Tibial artery (tissue), 4 donors: Measurements from ENCODE around the gene STYXL1.
A peak's percentile ranks its signal among the peaks of the same experiment; 100 is the strongest.

Experiments
- DNase-seq, 2 donors: peaks; one replicate each; pipeline ENCODE4 v3.0.0-alpha.2; 2019
- H3K27ac ChIP-seq, 2 donors: fragments of 200-600 bp; sonication (generic) in 1 of 2; 1 replicate in 1 of 2; 2 replicates in 1 of 2; pipeline ENCODE4 v1.5.1; 2018 to 2019; ENCODE audit warnings: mild to moderate bottlenecking in 1 of 2
- H3K27me3 ChIP-seq, 2 donors: fragments of 200-600 bp; sonication (generic) in 1 of 2; one replicate each; pipeline versions ENCODE4 v1.5.1 to v1.6.0; 2016 to 2019
- H3K36me3 ChIP-seq, 3 donors: fragments of 200-600 bp; sonication (generic) in 2 of 3; one replicate each; pipeline ENCODE4 v1.5.1; 2016 to 2019; ENCODE audit warnings: mild to moderate bottlenecking in 2 of 3
- H3K4me1 ChIP-seq, 4 donors: fragments of 200-600 bp; sonication (generic) in 2 of 4; 1 replicate in 3 of 4; 2 replicates in 1 of 4; pipeline ENCODE4 v1.5.1; 2016 to 2019
- H3K4me3 ChIP-seq, 2 donors: fragments of 200-600 bp; sonication (generic) in 1 of 2; 1 replicate in 1 of 2; 2 replicates in 1 of 2; pipeline ENCODE4 v1.5.1; 2018 to 2019; ENCODE audit warnings: mild to moderate bottlenecking in 2 of 2
- H3K9me3 ChIP-seq, 3 donors: fragments of 200-600 bp; sonication (generic) in 1 of 3; one replicate each; pipeline ENCODE4 v1.5.1; 2016 to 2019
- CTCF ChIP-seq, 2 experiments: fragments of 200-600 bp in 1 of 2; fragments of 450-650 bp in 1 of 2; IDR thresholded peaks; one replicate each; pipeline ENCODE4 v1.5.1; 2017 to 2019; ENCODE audit warnings: antibody characterized with exemption in 2 of 2, mild to moderate bottlenecking in 1 of 2, moderate library complexity in 1 of 2
- intact Hi-C: fragments of 100-400 bp; cut with DNase I; formaldehyde crosslinking; loops from one replicate; pipeline ENCODE4 v1.15.0; 2023; ENCODE audit warnings: low total_unique reads

Gene STYXL1

DNA sequence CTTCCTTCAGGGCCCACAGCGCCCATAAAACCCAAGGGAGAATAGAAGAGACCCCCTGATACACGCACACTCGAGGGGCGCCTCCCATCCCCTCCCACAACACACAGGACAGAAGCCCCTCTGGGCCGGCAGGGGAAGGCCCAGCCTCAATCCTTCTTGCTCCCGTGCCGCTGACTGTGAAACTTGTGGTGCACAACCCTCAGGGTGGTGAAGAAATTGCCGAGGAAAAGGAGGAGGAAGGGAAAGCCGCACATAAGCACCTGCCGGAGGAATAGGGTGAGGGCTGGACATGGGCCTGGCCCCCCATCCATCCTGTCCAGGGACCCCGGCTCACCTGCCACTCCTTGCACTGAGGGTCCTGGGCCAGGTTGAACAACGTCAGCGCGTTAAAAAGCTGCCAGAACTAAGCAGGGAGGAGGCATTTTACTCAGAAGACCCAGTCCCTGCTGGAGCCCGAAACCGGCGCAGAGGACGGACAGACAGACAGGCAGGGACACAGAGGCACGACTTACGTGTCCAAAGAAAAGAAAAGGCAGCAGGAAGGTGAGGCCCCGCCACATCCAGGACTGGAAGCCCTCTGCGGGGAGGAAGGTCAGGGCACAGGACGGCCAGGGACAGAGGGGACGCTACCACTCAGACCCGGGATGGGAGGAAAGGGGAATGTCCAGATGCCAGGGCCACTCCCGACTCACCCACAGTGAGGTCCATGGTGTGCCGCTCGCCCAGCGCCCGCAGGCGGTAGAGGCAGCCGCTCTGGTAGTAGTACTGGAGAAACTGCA, 60.6 kb downstream of the STYXL1 start:
- peak in 1 of 2 donors; percentile 67 for DNase-seq
- intact Hi-C loops, result no loop called here
- H3K4me3 ChIP-seq, result no peak overlapping the region
- no peaks in the 10 kb centered on the region for H3K27me3 ChIP-seq
- no peaks in the 10 kb centered on the region for H3K9me3 ChIP-seq
- H3K27ac ChIP-seq, result peak overlapping the region in 1 of 2 donors; percentile 13
- no peak for TF ChIP-seq CTCF (IDR thresholded peaks at IDR 0.05)
- peaks cover 0 to 30% (median 18%) of the 10 kb centered on the region in 4 donors for H3K4me1 ChIP-seq
- H3K36me3 ChIP-seq, result peaks cover 33 to 70% (median 66%) of the 10 kb centered on the region in 3 donors

- peak in 1 of 2 donors; percentile 66 for DNase-seq
- TF ChIP-seq CTCF (IDR thresholded peaks at IDR 0.05), result no peak
- peaks cover 33 to 72% (median 70%) of the 10 kb centered on the region in 3 donors for H3K36me3 ChIP-seq
- no peak overlapping the region for H3K4me3 ChIP-seq
- no peaks in the 10 kb centered on the region for H3K27me3 ChIP-seq
- intact Hi-C loops, result no loop called here
- H3K9me3 ChIP-seq, result no peaks in the 10 kb centered on the region
- peaks cover 0 to 21% (median 14%) of the 10 kb centered on the region in 4 donors for H3K4me1 ChIP-seq
- peak overlapping the region in 1 of 2 donors; percentile 13 for H3K27ac ChIP-seq
Measured at GRCh38 chr7:75986147-75986781, 61.5 kb downstream of the STYXL1 start.

- Histone ChIP-seq H3K36me3 (peaks cover 33 to 78% (median 77%) of the 10 kb centered on the region in 3 donors), H3K9me3 (no peaks in the 10 kb centered on the region), H3K27me3 (no peaks in the 10 kb centered on the region), H3K4me1 (peaks cover 0 to 17% (median 14%) of the 10 kb centered on the region in 4 donors), H3K4me3 (no peak overlapping the region), H3K27ac (peak overlapping the region in 1 of 2 donors; percentile 13)
- intact Hi-C loops, result no loop called here
- no peak for TF ChIP-seq CTCF (IDR thresholded peaks at IDR 0.05)
- peak in 1 of 2 donors; percentile 73 for DNase-seq
Measured at GRCh38 chr7:75985518-75986146, 62.2 kb downstream of the STYXL1 start.

GRCh38 chr7:75985009-75985517, 62.7 kb downstream of the STYXL1 start:
- intact Hi-C loops, result no loop called here
- DNase-seq, result peak in 1 of 2 donors; percentile 65
- TF ChIP-seq CTCF (IDR thresholded peaks at IDR 0.05), result no peak
- H3K9me3 ChIP-seq, result no peaks in the 10 kb centered on the region
- H3K36me3 ChIP-seq, result peaks cover 37 to 84% (median 82%) of the 10 kb centered on the region in 3 donors
- no peak overlapping the region for H3K27ac ChIP-seq
- no peaks in the 10 kb centered on the region for H3K27me3 ChIP-seq
- peaks cover 0 to 12% (median 11%) of the 10 kb centered on the region in 4 donors for H3K4me1 ChIP-seq
- no peak overlapping the region for H3K4me3 ChIP-seq

GRCh38 chr7:75984130-75985008, 63.4 kb downstream of the STYXL1 start:
- Histone ChIP-seq H3K27ac (peak overlapping the region in 1 of 2 donors; percentile 16), H3K36me3 (peaks cover 39 to 91% (median 89%) of the 10 kb centered on the region in 3 donors), H3K4me1 (peaks cover 0 to 5% (median 4%) of the 10 kb centered on the region in 4 donors), H3K27me3 (no peaks in the 10 kb centered on the region), H3K4me3 (no peak overlapping the region), H3K9me3 (no peaks in the 10 kb centered on the region)
- DNase-seq, result peak in 1 of 2 donors; percentile 68
- TF ChIP-seq CTCF (IDR thresholded peaks at IDR 0.05), result no peak
- intact Hi-C loops, result no loop called here
